Endothelial cell of umbilical vein (primary cell): ENCODE results near the gene CNN2. TPM values are rescaled to one million over a fixed set of nuclear protein-coding genes. Genes with fewer than 3 reads are reported as not detected.

ENCODE experiments used
- BruUV-seq: library from RNA; stranded (reverse); fragments of 400-500 nt; replicated peaks from 2 replicates; lab custom pipeline; 2021; lab: Mats Ljungman, UMichigan
- CTCF ChIA-PET: fragments of 300-600, 350-600 bp; sonication (Branson Sonifier 250); formaldehyde crosslinking; loops from one replicate; lab custom pipeline; 2021; ENCODE audit warnings: antibody characterized with exemption, inconsistent platforms; lab: Charles Lee
- POLR2A ChIA-PET: fragments of 300-600, 350-600 bp; sonication (Branson Sonifier 250); formaldehyde crosslinking; loops from one replicate; lab custom pipeline; 2021; ENCODE audit warnings: antibody characterized with exemption, inconsistent platforms; lab: Charles Lee
- DNase-seq: peaks from one replicate; pipeline ENCODE4 v3.0.0-alpha.2; 2011; ENCODE audit warnings: low read depth, low spot score
- FAIRE-seq: peaks from 2 replicates; lab custom pipeline; 2011; peaks lifted over from hg19 to GRCh38; lab: Jason Lieb, UNC
- H2AFZ ChIP-seq: 2 replicates; pipeline ENCODE4 v1.6.0; 2012; ENCODE audit warnings: low read depth, low read length, control low read depth, inconsistent platforms
- H3K27ac ChIP-seq: 2 replicates; pipeline ENCODE4 v1.5.1; 2011; ENCODE audit warnings: low read depth, mild to moderate bottlenecking, control low read depth, low read length, moderate library complexity; ENCODE audit not compliant: insufficient read depth
- H3K27me3 ChIP-seq, 2 experiments: 2 replicates each; pipeline versions ENCODE4 v1.6.0 to v1.6.1; 2011; ENCODE audit warnings: low read length in 2 of 2, mixed read lengths in 1 of 2; ENCODE audit not compliant: control insufficient read depth in 2 of 2, insufficient read depth in 2 of 2
- H3K36me3 ChIP-seq, 2 experiments: 2 replicates in 1 of 2; 3 replicates in 1 of 2; pipeline ENCODE4 v1.5.1; 2011; ENCODE audit warnings: low read length in 2 of 2, mild to moderate bottlenecking in 1 of 2, moderate library complexity in 1 of 2; ENCODE audit not compliant: control insufficient read depth in 2 of 2, insufficient read depth in 2 of 2; ENCODE audit errors: extremely low read depth in 1 of 2
- H3K4me1 ChIP-seq: 3 replicates; pipeline ENCODE4 v1.5.1; 2011; ENCODE audit warnings: mild to moderate bottlenecking, low read length; ENCODE audit not compliant: control insufficient read depth, insufficient read depth; ENCODE audit errors: extremely low read depth
- H3K4me2 ChIP-seq: 2 replicates; pipeline ENCODE4 v1.6.1; 2011; ENCODE audit warnings: low read length, control low read depth, mixed read lengths; ENCODE audit not compliant: insufficient read depth
- H3K4me3 ChIP-seq, 3 experiments: fragments of 200-600 bp in 1 of 3; sonication (generic), shearing (Covaris generic) in 1 of 3; replicated peaks in 1 of 3; 2 replicates each; pipeline ENCODE4 v1.5.1; 2011 to 2016; ENCODE audit warnings: control low read depth in 3 of 3, low read length in 3 of 3, mild to moderate bottlenecking in 2 of 3, inconsistent platforms in 1 of 3, low read depth in 1 of 3, moderate library complexity in 1 of 3; ENCODE audit not compliant: insufficient read depth in 1 of 3
- H3K79me2 ChIP-seq: 2 replicates; pipeline ENCODE4 v1.6.0; 2012; ENCODE audit warnings: low read length, inconsistent platforms; ENCODE audit not compliant: control insufficient read depth, insufficient read depth
- H3K9ac ChIP-seq: replicated peaks from 2 replicates; pipeline ENCODE3; 2011; ENCODE audit warnings: low read length, control low read depth; ENCODE audit not compliant: insufficient read depth; ENCODE audit errors: extremely low read depth
- H3K9me1 ChIP-seq: replicated peaks from 3 replicates; pipeline ENCODE4 v1.6.0; 2011; ENCODE audit warnings: mild to moderate bottlenecking, low read length; ENCODE audit not compliant: control insufficient read depth, insufficient read depth; ENCODE audit errors: extremely low read depth
- H3K9me3 ChIP-seq: replicated peaks from 2 replicates; pipeline ENCODE4 v1.5.1; 2012; ENCODE audit warnings: low read length, inconsistent platforms; ENCODE audit not compliant: control insufficient read depth, insufficient read depth
- H4K20me1 ChIP-seq: replicated peaks from 2 replicates; pipeline ENCODE3; 2011; ENCODE audit warnings: mild to moderate bottlenecking, low read length; ENCODE audit not compliant: control insufficient read depth, insufficient read depth; ENCODE audit errors: extremely low read depth
- EZH2 ChIP-seq: IDR thresholded peaks from 2 replicates; pipeline ENCODE4 v1.6.1; 2012; ENCODE audit warnings: borderline replicate concordance, low read depth, mild to moderate bottlenecking, moderate library complexity, low read length, inconsistent platforms; ENCODE audit not compliant: severe bottlenecking
- FOS ChIP-seq: IDR thresholded peaks from 2 replicates; pipeline ENCODE4 v1.6.1; 2011; ENCODE audit warnings: mild to moderate bottlenecking, low read length, moderate library complexity, borderline replicate concordance; ENCODE audit not compliant: insufficient read depth
- GATA2 ChIP-seq: IDR thresholded peaks from 2 replicates; pipeline ENCODE4 v1.7.0; 2011; ENCODE audit warnings: low read depth, mild to moderate bottlenecking, moderate library complexity, mixed read lengths, low read length; ENCODE audit not compliant: insufficient read length, insufficient read depth
- JUN ChIP-seq: IDR thresholded peaks from 2 replicates; pipeline ENCODE4 v1.6.1; 2011; ENCODE audit warnings: borderline replicate concordance, low read depth; ENCODE audit not compliant: insufficient read length, insufficient read depth
- MAX ChIP-seq: IDR thresholded peaks from 2 replicates; pipeline ENCODE4 v1.6.1; 2011; ENCODE audit not compliant: insufficient read depth, insufficient read length
- MYC ChIP-seq: IDR thresholded peaks from one replicate; pipeline ENCODE4 v1.6.1; 2011; ENCODE audit warnings: mild to moderate bottlenecking, low read depth, low read length
- POLR2A ChIP-seq: IDR thresholded peaks from 2 replicates; pipeline ENCODE4 v1.6.1; 2012; ENCODE audit warnings: low read depth, mild to moderate bottlenecking, control low read depth, low read length
- POLR2AphosphoS5 ChIP-seq: IDR thresholded peaks from 2 replicates; pipeline ENCODE4 v1.6.1; 2012; ENCODE audit warnings: low read depth, mild to moderate bottlenecking, control low read depth, low read length, moderate library complexity; ENCODE audit not compliant: insufficient read depth
- dilution Hi-C: fragments of 300-500 bp; cut with MboI; formaldehyde crosslinking; loops from one replicate; pipeline ENCODE4 v1.15.0; 2019; ENCODE audit warnings: low sequenced_read_pairs; ENCODE audit not compliant: extremely low pct_ligation_motif_present
- intact Hi-C: fragments of 100-400 bp; cut with micrococcal nuclease; formaldehyde crosslinking; loops from one replicate; pipeline ENCODE4 v1.10.0; 2022
- polyA plus RNA-seq, 4 experiments: library from polyadenylated mRNA; depleted of rRNA in 3 of 4; stranded (reverse) in 3 of 4; unstranded in 1 of 4; fragments of >200 nt; gene quantifications; 2 replicates each; pipeline versions ENCODE4 v1.2.1 to v1.2.3, GENCODE V29; 2011 to 2012; ENCODE audit warnings: missing spikeins in 1 of 4
- total RNA-seq: library from RNA; stranded (reverse); gene quantifications from 2 replicates; pipeline ENCODE4 v1.2.3, GENCODE V29; 2021
- TF ChIP-seq, protein P1 (sequence below), 2 donors: IDR thresholded peaks; 1 replicate in 1 of 2; 2 replicates in 1 of 2; pipeline ENCODE4 v1.5.1; 2011; ENCODE audit warnings: low read length in 2 of 2, mild to moderate bottlenecking in 2 of 2, moderate library complexity in 2 of 2, control low read depth in 1 of 2, inconsistent platforms in 1 of 2, low read depth in 1 of 2; ENCODE audit not compliant: insufficient read depth in 1 of 2; ENCODE audit errors: extremely low read depth in 1 of 2

Gene CNN2
- total and polyA plus RNA-seq, 2 donors (not counting 3 experiments of a cell fraction or from before 2014, with no cell fraction given), result 207 to 286 TPM

GRCh38 chr19:1006711-1007398 is 19.6 kb upstream of the CNN2 start:
- H3K9me3 ChIP-seq, result no peaks in the 10 kb centered on the region
- H3K36me3 ChIP-seq, result peaks cover under 1 to 6% of the 10 kb centered on the region in 2 experiments
- TF ChIP-seq, protein P1, sequence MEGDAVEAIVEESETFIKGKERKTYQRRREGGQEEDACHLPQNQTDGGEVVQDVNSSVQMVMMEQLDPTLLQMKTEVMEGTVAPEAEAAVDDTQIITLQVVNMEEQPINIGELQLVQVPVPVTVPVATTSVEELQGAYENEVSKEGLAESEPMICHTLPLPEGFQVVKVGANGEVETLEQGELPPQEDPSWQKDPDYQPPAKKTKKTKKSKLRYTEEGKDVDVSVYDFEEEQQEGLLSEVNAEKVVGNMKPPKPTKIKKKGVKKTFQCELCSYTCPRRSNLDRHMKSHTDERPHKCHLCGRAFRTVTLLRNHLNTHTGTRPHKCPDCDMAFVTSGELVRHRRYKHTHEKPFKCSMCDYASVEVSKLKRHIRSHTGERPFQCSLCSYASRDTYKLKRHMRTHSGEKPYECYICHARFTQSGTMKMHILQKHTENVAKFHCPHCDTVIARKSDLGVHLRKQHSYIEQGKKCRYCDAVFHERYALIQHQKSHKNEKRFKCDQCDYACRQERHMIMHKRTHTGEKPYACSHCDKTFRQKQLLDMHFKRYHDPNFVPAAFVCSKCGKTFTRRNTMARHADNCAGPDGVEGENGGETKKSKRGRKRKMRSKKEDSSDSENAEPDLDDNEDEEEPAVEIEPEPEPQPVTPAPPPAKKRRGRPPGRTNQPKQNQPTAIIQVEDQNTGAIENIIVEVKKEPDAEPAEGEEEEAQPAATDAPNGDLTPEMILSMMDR (IDR thresholded peaks at IDR 0.05; ENCODE audit: extremely low read depth in 1 of 2, insufficient read depth in 1 of 2, low read depth in 1 of 2, low read length in 2 of 2), result no peak
- TF ChIP-seq EZH2 (no peak), FOS (no peak), MAX (no peak), POLR2A (no peak), MYC (no peak), JUN (no peak), GATA2 (no peak), POLR2AphosphoS5 (no peak)
- FAIRE-seq, result no peak
- no peak overlapping the region for H3K4me3 ChIP-seq
- intact Hi-C loops, result no loop called here
- H3K27ac ChIP-seq, result no peak overlapping the region
- no peaks in the 10 kb centered on the region for H4K20me1 ChIP-seq
- no peak overlapping the region for H3K9ac ChIP-seq
- no peak overlapping the region for H3K4me2 ChIP-seq
- H3K79me2 ChIP-seq, result no peaks in the 10 kb centered on the region
- dilution Hi-C loops, result no loop called here
- no peak for DNase-seq
- no peaks in the 10 kb centered on the region for H3K4me1 ChIP-seq
- no peak overlapping the region for H2AFZ ChIP-seq
- POLR2A ChIA-PET, result no interaction called here
- no peaks in the 10 kb centered on the region for H3K9me1 ChIP-seq
- H3K27me3 ChIP-seq, result no peaks in the 10 kb centered on the region
- CTCF ChIA-PET, result no interaction called here
- no TSS peak for BruUV-seq
